Stimulated activated CD4-positive, alpha-beta T cell treated with anti-CD3 and anti-CD28 coated beads, TNF-alpha, amount 100 ng/mL, for 4 hours (primary cell): ENCODE results near the gene POU2F3.
A peak's percentile ranks its signal among the peaks of the same experiment; 100 is the strongest.

Source experiments
- DNase-seq, 3 experiments: peaks; one replicate each; pipeline ENCODE4 v3.0.0-alpha.2; 2020; ENCODE audit warnings: low read depth in 3 of 3

POU2F3 gene

GRCh38 chr11:120281143-120281795, 41.3 kb downstream of the POU2F3 start:
- DNase-seq, result no peak

- DNase-seq, result no peak
Measured at GRCh38 chr11:120283124-120283523, 43.2 kb downstream of the POU2F3 start.

DNA sequence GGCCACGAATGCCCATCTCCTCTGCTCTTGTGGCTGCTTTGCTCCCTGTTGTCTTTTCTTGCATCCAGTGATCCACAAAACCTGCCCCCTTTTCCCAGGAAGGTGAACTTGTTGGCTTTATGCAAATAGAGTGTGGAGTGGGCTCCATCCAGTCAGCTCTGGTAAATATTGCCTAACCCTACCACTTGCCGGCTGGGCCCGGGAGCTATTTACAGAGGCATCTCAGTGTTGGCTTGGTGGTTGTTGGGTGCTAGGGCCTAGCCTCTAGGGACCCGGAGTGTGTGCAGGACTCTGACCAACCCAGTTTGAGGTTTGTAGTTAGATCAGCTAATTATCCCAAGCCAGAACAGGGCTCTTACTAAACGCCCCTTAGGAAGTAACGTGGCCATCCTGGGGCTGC, 44.3 kb downstream of the POU2F3 start:
- no peak for DNase-seq

GRCh38 chr11:120285256-120285655, 45.3 kb downstream of the POU2F3 start:
- no peak for DNase-seq

DNA sequence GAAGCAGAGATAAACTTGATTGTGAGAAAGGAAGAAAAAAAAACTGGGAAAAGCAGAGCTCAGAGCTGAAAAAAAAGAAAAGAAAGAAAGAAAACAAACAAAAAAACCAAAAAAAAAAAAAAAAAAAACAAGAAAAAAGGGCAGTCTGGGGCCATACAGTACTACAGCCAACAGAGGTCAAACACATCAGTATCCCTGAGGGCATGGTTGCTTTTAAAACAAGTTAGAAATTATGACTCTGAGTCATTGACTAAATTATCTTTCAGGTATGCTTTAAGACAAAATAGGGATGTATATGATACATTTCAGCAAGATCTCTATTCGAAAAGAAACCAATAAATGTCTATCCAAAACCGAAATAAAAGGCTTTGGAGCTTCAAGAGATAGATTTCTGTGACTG, 48.1 kb downstream of the POU2F3 start:
- no peak for DNase-seq

- DNase-seq, result no peak
Measured at GRCh38 chr11:120289426-120289825, 49.5 kb downstream of the POU2F3 start.

DNA sequence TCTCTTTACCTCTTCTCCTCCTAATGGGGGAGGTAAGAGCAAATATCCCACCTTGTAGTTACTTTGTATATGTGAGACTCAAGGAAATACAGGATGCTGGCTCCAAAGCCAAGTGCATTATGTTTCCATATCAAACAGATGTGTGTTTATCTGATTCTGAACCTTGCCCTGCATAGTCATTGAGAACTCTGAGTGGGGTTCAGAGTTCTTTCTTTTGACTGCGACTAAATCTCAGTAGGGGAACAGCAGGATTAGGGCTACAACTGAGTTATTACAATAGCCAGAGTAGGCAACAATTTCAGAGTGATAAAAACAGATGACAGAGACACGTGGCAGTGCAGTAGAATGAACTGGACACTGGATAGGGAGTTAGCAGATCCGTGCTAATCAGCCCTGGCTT, 51.0 kb downstream of the POU2F3 start:
- DNase-seq, result no peak

DNA sequence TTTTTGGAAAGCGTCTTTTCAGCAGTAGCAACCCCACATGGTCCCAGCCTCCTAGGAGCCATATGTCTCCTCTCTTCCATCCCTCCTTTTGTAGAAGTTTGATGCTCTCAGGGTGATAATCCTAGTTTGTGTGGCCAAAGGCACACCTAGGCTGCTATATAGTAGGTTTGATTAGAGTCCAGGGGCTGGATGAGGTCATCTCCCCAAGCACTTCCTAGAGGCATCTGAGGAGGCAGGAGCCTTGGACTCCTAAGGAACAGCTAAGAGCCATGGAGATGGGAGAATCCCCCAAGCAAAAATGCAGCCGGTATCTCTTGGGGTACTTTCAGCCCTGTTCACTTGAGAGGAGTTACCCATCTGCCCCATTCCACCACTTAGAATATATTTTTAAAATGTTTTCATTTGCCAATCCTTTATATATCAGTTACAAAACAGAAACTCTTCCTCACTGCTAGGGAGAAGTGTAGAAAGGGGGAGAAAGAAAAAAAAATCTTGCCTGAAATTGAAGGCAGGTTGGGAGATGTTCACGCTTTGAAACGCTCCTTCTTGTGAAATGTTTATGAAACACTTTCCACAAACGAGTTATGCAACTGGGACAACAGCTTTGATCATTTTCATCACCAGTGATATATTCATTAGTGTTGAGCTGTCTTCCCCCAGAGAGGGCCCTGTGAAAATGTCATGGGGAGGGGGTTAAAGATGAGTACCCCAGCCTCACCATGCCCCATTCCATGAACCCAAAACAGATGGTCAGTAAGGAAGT, 53.3 kb downstream of the POU2F3 start:
- no peak for DNase-seq

DNA sequence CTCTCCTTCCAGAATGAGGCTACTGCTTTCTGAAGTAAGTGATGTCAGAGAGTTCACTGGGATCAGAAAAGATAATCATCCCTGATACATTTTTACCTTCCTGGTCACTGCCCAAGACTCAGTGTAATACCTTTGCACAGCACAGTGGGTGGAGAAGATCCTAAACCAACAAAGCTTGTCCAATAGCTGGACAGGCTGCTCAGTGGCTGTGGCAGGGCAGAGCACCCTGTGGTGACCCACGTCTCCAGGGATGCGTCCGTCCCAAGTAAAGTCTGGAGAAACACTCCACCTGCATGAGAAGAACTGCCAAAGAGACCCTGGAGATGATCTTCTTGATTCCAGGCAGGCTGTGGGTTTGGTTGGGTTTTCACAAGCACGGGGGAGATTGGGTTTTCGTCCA, 54.2 kb downstream of the POU2F3 start:
- no peak for DNase-seq

GRCh38 chr11:120295099-120295498, 55.2 kb downstream of the POU2F3 start:
- no peak for DNase-seq

DNA sequence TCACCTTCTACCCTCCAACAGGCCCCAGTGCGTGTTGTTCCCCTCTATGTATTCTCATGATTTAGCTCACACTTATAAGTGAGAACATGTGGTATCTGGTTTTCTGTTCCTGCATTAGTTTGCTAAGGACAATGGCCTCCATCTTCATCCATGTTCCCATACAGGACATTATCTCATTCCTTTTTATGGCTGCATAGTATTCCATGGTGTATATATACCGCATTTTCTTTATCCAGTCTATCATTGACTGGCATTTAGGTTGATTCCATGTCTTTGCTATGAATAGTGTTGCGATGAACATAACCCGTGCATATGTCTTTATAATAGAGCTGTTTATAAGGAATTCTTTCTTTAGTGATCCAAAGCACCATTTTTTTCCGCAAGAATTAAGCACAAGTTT, 56.6 kb downstream of the POU2F3 start:
- DNase-seq, result no peak

GRCh38 chr11:120298461-120298860, 58.5 kb downstream of the POU2F3 start:
- no peak for DNase-seq

DNA sequence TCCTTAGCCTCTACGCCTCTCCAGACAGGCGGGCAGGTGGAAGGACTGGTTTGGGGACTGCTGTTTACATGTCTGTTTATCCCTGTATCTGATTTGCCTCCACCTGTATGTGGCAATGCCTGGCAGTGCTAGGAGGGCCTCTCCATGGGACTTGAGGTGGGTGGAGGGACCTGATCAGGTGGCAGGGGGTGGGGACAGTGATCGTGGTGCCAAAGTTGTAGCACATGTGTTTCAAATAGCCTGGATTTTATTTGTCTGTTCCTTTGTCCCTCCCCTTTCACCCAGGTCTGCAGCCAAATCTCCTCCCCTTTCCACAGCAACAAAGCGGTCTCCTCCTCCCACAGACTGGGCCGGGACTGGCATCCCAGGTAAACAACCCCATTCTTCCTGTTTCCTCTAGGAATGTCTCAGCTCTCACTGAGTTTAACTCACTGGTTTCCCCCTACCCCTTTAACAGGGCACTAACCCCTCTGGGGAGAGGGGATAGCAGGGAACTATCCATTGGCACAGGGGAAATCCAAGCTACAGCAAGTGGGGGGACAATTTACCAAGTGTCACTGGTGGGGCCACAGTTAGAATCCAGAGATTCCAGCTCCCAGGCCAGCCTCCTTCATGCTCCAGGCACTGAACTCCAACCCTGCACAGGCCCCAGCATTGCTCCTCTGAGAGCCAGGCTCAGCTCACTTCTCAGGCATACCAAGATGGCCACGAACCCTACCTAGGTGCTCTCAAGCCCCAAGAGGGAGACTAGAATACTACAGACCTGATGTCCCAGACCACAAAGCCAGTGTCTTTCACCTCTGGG, 62.3 kb downstream of the POU2F3 start:
- DNase-seq, result no peak

DNA sequence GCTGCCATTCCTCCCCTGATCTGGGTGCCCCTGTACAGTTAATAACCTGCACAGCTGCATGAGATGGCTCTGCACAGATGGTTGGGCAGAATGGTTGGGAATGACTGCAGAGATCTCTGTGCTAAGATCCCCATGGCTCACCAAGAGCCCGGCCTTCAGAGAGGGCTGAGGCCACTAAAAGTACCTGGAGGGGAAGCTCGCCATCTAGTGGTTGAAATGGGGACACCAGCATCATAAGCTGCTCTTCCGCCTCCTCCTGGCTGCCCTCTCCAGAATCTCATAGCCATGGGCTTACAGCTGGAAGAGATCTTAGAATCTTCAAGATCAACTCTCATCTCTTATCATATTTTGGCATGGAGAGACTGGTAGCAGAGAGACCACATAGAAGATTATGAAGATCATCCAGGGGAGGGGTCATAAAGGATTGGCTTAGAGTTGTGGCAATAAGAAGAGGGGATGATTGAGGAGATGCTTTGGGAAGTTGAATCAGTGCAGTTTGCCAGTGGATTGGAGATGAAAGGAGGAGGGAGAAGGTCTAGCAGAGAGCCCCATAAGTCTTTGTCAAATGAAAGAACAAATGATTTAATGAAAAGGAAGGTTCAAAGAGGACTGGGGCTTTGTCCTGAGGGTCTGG, 63.2 kb downstream of the POU2F3 start:
- DNase-seq, result peak in 2 of 3 experiments; percentile 15 to 19

DNA sequence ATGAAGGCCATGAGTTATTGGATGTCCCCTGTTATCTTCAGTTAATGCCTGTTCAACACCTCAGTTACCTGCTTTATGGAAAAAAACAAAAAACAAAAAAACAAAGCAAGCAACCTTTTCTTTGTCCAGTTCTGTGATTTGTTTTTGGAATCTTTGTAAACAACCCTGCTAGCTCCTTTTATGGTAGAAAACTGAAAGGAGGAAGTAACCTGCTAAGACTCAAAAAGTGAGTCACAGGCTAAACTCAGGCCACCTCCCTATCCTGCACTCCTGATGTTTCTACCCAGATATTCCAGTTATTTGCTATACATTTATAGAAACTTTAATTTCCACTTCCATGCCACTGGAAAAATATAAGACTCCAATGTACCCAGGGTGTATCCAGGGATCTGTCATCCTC, 64.6 kb downstream of the POU2F3 start:
- no peak for DNase-seq

DNA sequence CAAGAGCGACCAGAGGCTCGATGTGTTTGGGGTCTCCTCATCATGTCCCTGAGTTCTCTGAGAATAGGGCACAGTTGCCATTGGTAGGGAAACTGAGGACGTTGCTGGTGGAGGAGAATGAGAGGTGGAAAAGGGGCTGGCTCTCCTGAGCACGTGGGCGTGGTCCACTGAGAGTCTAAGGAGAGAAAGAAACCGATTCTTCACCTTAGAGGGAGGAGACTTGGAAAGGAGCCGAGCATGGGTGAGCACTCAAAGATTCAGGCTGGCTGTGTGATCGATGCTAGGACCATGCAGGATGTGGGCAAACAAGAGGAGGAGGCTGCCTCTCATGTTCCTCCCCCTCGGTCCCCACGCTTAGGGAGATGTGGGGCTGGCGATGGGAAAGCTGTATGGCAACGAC, 65.3 kb downstream of the POU2F3 start:
- no peak for DNase-seq

GRCh38 chr11:120306519-120307242, 66.7 kb downstream of the POU2F3 start:
- no peak for DNase-seq

DNA sequence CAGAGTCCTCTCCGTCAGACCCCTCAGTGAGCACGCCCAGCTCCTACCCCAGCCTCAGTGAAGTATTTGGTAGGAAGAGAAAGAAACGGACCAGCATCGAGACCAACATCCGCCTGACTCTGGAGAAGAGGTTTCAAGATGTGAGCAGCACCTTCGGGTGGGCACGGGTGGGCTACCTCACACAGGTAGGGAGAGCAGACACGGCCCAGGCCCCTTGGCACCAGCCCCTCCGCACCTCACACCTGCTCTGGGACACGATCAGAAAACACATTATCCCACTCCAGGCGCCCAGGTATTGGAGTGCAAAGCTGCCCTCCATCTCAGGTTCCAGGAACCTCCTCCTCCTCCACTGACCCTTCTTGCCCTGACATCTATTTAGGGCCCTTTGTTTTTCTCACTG, 67.5 kb downstream of the POU2F3 start:
- DNase-seq, result no peak

DNA sequence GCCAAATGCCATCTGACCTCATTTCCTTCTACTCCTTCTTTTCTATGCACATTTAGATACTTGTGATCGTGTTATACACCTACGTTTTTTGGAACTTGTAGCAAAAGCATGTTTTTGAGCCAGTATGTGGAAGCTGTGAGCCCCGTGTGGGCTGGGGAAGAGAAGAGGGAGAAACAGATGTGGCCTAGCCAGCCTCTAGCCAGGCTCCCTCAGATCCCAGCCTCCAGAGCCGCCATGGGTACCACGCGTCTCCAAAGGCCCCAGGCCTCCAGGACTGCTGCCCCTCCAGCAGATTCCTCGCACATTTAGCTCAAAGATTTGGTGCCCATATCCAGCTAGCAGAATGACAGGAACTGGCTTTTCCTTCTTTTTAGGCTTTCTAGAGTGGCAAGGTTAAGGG, 68.1 kb downstream of the POU2F3 start:
- DNase-seq, result no peak

- DNase-seq, result no peak
Measured at GRCh38 chr11:120310870-120311269, 70.9 kb downstream of the POU2F3 start.

DNA sequence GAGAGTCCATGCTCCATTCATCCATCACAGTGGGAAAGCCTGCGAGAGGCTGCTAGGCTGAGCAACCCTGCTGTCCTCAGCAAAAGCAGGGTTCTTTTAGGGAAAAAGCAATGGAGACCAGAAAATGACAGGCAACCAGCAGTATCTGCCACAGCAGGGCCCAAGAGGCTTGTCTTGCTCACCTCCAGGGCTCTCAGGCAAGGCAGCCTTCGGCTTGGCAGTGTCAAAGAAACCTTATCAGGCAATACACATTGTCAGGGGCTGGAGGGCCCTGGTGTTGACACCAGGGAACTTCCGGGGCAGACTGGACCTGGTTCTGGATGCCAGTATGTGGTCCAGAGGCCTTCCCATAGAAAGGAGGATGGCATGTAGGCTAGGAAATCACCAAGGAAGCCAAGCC, 74.9 kb downstream of the POU2F3 start:
- DNase-seq, result no peak
